Activated CD4-positive, CD25-positive, alpha-beta regulatory T cell treated with anti-CD3 and anti-CD28 coated beads, Interleukin-2, amount 50 U/mL, for 16 hours (primary cell): ENCODE data around the gene MRGPRD.

ENCODE experiments used
- DNase-seq: peaks from one replicate; pipeline ENCODE4 v3.0.0-alpha.2; 2020; ENCODE audit warnings: low read depth, low spot score

MRGPRD gene

DNA sequence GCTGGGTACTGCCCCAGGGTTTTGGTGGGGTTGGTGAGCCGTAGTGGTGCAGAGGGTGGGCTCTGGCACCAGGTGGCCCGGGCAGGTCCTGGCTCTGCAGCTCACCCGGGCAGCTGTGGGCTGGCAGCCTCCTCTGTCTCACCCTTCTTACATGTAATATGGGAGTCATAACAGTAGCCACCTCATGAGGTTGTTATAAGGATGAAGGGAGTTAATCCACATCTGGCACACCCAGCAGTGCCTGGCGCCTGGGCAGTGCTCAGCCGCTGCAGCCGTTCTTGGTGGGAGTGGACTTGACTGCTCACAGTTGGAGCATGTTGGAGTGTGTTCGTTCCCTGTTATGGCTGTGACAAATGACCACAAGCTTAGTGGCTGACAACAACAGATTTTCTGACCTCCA lies 48.4 kb downstream of the MRGPRD start:
- no peak for DNase-seq

DNA sequence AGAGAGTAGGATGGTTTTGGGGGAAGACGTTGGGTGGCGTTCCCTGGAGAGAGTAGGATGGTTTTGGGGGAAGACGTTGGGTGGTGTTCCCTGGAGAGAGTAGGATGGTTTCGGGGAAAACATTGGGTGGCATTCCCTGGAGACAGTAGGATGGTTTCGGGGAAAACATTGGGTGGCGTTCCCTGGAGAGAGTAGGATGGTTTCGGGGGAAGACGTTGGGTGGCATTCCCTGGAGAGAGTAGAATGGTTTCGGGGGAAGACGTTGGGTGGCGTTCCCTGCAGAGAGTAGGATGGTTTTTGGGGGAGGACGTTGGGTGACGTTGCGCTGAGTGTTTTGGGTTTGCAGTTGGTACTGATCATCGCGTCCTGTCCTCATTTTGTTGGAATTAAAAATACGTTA lies 48.9 kb downstream of the MRGPRD start:
- no peak for DNase-seq

DNA sequence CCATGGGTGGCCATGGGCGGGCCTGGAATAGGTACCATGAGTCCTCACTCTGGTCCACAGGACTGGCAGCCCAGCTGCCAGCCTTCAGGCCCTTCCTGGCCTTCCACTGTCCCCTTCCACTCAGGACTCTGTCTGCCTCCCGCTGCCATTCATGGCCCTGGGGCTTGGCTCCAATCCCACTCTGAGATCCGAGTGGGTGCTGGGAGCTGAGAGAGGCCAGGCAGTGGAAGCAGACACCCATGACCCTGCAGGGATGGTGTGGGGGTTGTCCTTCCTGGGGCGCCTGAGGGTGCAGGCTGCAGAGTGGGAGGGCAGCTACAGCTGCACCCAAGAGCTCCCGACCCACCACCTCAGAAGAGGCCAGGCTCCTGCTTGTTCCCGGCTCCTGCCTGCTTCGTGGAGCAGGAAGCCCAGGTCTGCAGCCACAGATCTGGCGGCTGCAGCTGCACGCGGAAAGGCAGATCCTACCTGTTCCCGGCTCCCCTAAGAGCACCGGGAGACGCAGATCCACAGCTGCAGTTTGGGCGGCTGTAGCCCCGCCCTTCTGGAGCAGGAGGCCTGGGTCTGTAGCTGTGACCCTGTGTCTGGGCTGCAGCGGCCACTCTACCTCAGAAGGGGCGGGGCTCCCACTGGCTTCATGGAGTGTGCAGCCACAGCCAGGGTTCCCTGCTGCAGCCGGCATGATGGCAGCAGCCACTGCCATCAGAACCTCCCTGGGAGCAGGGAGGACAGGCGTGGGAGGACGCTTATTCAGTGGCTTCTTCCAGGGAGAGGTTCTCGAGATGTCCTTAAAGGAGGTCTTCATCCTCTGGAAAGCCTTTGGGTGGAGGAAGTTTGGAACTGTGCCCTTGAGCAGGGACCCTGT lies 49.6 kb downstream of the MRGPRD start:
- no peak for DNase-seq
